HepG2 (cell line): ENCODE results near the gene SH3BP5. TPM values are rescaled to one million over a fixed set of nuclear protein-coding genes. Genes with fewer than 3 reads are reported as not detected.

Experiments
- ASH2L ChIP-seq: fragments of 300-600, 200-600 bp; sonication (generic); IDR thresholded peaks from 2 replicates; pipeline ENCODE4 v1.7.0; 2017; ENCODE audit warnings: low read depth, mild to moderate bottlenecking, moderate library complexity, mixed read lengths, low read length; ENCODE audit not compliant: insufficient read length
- EZH2 ChIP-seq: conservative IDR thresholded peaks from 2 replicates; pipeline ENCODE4 v1.6.1; 2012; ENCODE audit warnings: mild to moderate bottlenecking, low read depth, low read length, moderate library complexity
- HNRNPL ChIP-seq: fragments of 200-400 bp; formaldehyde crosslinking; IDR thresholded peaks from 2 replicates; pipeline ENCODE4 v1.6.1; 2017; ENCODE audit warnings: mild to moderate bottlenecking, low read depth, low read length
- KDM2A ChIP-seq: sonication (generic); formaldehyde crosslinking; IDR thresholded peaks from 2 replicates; pipeline ENCODE4 v1.4.0; 2020; ENCODE audit warnings: low read depth, missing genetic modification reagents, borderline replicate concordance
- NKX3-1 ChIP-seq: sonication (generic); formaldehyde crosslinking; IDR thresholded peaks from 2 replicates; pipeline ENCODE4 v1.5.0; 2020; ENCODE audit warnings: missing genetic modification reagents
- PAX8 ChIP-seq: sonication (generic); formaldehyde crosslinking; IDR thresholded peaks from 2 replicates; pipeline ENCODE4 v1.8.0; 2022; ENCODE audit warnings: mild to moderate bottlenecking, missing genetic modification reagents, borderline replicate concordance
- PHF5A ChIP-seq: IDR thresholded peaks from one replicate; pipeline ENCODE4 v1.6.1; 2018; ENCODE audit warnings: low read depth, missing genetic modification reagents; ENCODE audit not compliant: unreplicated experiment
- RNF2 ChIP-seq: fragments of 450-650 bp; conservative IDR thresholded peaks from 2 replicates; pipeline ENCODE4 v1.6.1; 2016; ENCODE audit warnings: low read depth
- SP140L ChIP-seq: sonication (generic); formaldehyde crosslinking; IDR thresholded peaks from 2 replicates; pipeline ENCODE4 v1.4.0; 2020; ENCODE audit warnings: missing genetic modification reagents, borderline replicate concordance
- ZBTB38 ChIP-seq: sonication (generic); formaldehyde crosslinking; IDR thresholded peaks from 2 replicates; pipeline ENCODE4 v1.5.1; 2020; ENCODE audit warnings: mild to moderate bottlenecking, missing genetic modification reagents
- ZBTB8A ChIP-seq: sonication (generic); formaldehyde crosslinking; IDR thresholded peaks from 2 replicates; pipeline ENCODE4 v1.4.0; 2020; ENCODE audit warnings: mild to moderate bottlenecking, low read depth, missing genetic modification reagents, borderline replicate concordance
- ZNF788 ChIP-seq: sonication (generic); formaldehyde crosslinking; IDR thresholded peaks from 2 replicates; pipeline ENCODE4 v1.5.0; 2020; ENCODE audit warnings: mild to moderate bottlenecking, missing genetic modification reagents, borderline replicate concordance
- ZNF883 ChIP-seq: sonication (generic); formaldehyde crosslinking; IDR thresholded peaks from 2 replicates; pipeline ENCODE4 v1.5.1; 2020; ENCODE audit warnings: mild to moderate bottlenecking, missing genetic modification reagents; ENCODE audit errors: not compliant biosample characterization
- ZSCAN29 ChIP-seq: sonication (generic); formaldehyde crosslinking; conservative IDR thresholded peaks from 2 replicates; pipeline ENCODE4 v1.4.0; 2020; ENCODE audit warnings: mild to moderate bottlenecking, missing genetic modification reagents
- polyA plus RNA-seq, 8 experiments: library from polyadenylated mRNA; depleted of rRNA in 3 of 8; stranded (reverse) in 7 of 8; unstranded in 1 of 8; fragments of >200 nt; fragmentation: Illumina TruSeq in 4 of 8; extraction: Trizol in 4 of 8; gene quantifications; 2 replicates each; pipeline versions ENCODE4 v1.2.1 to v1.2.3, GENCODE V29; 2011 to 2016; ENCODE audit warnings: low read depth in 4 of 8, missing spikeins in 1 of 8, mixed read lengths in 1 of 8; ENCODE audit not compliant: insufficient read depth in 1 of 8
- total RNA-seq, 5 experiments: library from RNA; depleted of rRNA; stranded (reverse); fragments of >200 nt; fragmentation: Illumina TruSeq; extraction: Trizol; gene quantifications; 2 replicates each; pipeline ENCODE4 v1.2.3, GENCODE V29; 2016; ENCODE audit warnings: low read depth in 1 of 5
- TF ChIP-seq, protein P1 (sequence below): sonication (generic); formaldehyde crosslinking; IDR thresholded peaks from 2 replicates; pipeline ENCODE4 v1.4.0; 2020; ENCODE audit warnings: missing genetic modification reagents
- TF ChIP-seq, protein P2 (sequence below): sonication (generic); formaldehyde crosslinking; conservative IDR thresholded peaks from 2 replicates; pipeline ENCODE4 v1.8.0; 2022; ENCODE audit warnings: mild to moderate bottlenecking, moderate library complexity, missing genetic modification reagents
- TF ChIP-seq, protein P3 (sequence below): sonication (generic); formaldehyde crosslinking; IDR thresholded peaks from 2 replicates; pipeline ENCODE4 v1.9.0; 2022; ENCODE audit warnings: low read depth, missing genetic modification reagents
- TF ChIP-seq, protein P4 (sequence below): sonication (generic); formaldehyde crosslinking; IDR thresholded peaks from 2 replicates; pipeline ENCODE4 v1.4.0; 2020; ENCODE audit warnings: low read depth, missing genetic modification reagents

The SH3BP5 gene
- total and polyA plus RNA-seq, 2 of the 13 experiments (the other 11 are each of a cell fraction or from before 2014, with no cell fraction given), result 0.09 to 0.16 TPM

DNA sequence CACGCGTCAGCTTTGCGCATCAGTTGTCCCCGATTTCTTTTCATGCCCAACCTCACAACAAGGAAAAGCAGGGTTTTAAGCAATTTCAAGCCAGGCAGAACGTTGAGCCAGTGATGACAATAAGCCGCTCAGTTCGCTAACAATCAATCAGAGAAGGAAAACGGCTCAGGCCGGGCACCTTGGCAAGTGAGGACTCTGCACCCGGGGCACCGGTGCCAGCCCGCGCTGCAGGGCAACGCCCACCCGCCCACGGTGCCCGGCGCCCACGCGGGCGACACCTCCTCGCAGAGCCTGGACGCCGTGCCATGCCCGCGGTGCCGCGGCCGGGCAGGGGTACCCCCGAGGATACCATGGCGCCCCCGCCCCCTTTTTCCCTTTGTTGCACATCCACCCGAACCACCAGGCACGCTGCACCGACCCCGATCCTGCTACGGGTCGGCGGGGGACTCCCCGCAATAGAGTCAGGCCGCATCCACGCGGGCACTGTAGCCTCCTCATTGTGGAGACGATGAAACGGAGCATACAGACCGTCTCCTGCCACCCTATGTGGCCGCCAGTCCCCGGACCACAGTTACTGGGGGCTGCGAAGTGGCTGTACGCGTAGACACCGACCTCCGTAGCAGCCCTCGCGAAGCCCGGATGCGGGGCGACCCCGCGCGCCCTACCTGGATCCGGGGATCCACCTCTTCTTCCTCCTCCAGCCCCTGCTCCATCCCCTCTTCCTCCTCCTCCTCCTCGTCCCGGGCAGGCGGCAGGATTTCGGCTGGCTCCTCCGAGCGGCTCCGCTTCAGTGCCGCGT lies 581 bp downstream of the SH3BP5 start (continued):
- TF ChIP-seq, protein P1, sequence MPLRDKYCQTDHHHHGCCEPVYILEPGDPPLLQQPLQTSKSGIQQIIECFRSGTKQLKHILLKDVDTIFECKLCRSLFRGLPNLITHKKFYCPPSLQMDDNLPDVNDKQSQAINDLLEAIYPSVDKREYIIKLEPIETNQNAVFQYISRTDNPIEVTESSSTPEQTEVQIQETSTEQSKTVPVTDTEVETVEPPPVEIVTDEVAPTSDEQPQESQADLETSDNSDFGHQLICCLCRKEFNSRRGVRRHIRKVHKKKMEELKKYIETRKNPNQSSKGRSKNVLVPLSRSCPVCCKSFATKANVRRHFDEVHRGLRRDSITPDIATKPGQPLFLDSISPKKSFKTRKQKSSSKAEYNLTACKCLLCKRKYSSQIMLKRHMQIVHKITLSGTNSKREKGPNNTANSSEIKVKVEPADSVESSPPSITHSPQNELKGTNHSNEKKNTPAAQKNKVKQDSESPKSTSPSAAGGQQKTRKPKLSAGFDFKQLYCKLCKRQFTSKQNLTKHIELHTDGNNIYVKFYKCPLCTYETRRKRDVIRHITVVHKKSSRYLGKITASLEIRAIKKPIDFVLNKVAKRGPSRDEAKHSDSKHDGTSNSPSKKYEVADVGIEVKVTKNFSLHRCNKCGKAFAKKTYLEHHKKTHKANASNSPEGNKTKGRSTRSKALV, result peak; percentile 32; the same call in 1 of the 2 replicates
- no peak for TF ChIP-seq RNF2
- TF ChIP-seq, protein P2, sequence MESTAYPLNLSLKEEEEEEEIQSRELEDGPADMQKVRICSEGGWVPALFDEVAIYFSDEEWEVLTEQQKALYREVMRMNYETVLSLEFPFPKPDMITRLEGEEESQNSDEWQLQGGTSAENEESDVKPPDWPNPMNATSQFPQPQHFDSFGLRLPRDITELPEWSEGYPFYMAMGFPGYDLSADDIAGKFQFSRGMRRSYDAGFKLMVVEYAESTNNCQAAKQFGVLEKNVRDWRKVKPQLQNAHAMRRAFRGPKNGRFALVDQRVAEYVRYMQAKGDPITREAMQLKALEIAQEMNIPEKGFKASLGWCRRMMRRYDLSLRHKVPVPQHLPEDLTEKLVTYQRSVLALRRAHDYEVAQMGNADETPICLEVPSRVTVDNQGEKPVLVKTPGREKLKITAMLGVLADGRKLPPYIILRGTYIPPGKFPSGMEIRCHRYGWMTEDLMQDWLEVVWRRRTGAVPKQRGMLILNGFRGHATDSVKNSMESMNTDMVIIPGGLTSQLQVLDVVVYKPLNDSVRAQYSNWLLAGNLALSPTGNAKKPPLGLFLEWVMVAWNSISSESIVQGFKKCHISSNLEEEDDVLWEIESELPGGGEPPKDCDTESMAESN (CRISPR knock-in tag), result 0 out of 2 replicates have a peak, but pooled peaks have one; percentile 17
- TF ChIP-seq SP140L (CRISPR knock-in tag), result no peak
- no peak for TF ChIP-seq NKX3-1 (CRISPR knock-in tag)
- TF ChIP-seq ZSCAN29, result peak; percentile 100; the same call in 1 of the 2 replicates
- TF ChIP-seq ZBTB38 (CRISPR knock-in tag), result no peak
- TF ChIP-seq ZNF883, result no peak
- TF ChIP-seq ZBTB8A (CRISPR knock-in tag), result no peak
- TF ChIP-seq, protein P3, sequence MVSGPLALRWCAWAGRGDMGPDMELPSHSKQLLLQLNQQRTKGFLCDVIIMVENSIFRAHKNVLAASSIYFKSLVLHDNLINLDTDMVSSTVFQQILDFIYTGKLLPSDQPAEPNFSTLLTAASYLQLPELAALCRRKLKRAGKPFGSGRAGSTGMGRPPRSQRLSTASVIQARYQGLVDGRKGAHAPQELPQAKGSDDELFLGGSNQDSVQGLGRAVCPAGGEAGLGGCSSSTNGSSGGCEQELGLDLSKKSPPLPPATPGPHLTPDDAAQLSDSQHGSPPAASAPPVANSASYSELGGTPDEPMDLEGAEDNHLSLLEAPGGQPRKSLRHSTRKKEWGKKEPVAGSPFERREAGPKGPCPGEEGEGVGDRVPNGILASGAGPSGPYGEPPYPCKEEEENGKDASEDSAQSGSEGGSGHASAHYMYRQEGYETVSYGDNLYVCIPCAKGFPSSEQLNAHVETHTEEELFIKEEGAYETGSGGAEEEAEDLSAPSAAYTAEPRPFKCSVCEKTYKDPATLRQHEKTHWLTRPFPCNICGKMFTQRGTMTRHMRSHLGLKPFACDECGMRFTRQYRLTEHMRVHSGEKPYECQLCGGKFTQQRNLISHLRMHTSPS (CRISPR knock-in tag), result 0 out of 2 replicates have a peak, but pooled peaks have one; percentile 23
- TF ChIP-seq ZNF788 (CRISPR knock-in tag), result no peak
- TF ChIP-seq KDM2A (CRISPR knock-in tag), result no peak
- peak; percentile 43; the same call in 1 of the 2 replicates for TF ChIP-seq HNRNPL
- peak; percentile 83; the same call in 1 of the 2 replicates for TF ChIP-seq EZH2
- TF ChIP-seq PHF5A, result no peak
- no peak for TF ChIP-seq PAX8 (CRISPR knock-in tag)
- TF ChIP-seq, protein P4, sequence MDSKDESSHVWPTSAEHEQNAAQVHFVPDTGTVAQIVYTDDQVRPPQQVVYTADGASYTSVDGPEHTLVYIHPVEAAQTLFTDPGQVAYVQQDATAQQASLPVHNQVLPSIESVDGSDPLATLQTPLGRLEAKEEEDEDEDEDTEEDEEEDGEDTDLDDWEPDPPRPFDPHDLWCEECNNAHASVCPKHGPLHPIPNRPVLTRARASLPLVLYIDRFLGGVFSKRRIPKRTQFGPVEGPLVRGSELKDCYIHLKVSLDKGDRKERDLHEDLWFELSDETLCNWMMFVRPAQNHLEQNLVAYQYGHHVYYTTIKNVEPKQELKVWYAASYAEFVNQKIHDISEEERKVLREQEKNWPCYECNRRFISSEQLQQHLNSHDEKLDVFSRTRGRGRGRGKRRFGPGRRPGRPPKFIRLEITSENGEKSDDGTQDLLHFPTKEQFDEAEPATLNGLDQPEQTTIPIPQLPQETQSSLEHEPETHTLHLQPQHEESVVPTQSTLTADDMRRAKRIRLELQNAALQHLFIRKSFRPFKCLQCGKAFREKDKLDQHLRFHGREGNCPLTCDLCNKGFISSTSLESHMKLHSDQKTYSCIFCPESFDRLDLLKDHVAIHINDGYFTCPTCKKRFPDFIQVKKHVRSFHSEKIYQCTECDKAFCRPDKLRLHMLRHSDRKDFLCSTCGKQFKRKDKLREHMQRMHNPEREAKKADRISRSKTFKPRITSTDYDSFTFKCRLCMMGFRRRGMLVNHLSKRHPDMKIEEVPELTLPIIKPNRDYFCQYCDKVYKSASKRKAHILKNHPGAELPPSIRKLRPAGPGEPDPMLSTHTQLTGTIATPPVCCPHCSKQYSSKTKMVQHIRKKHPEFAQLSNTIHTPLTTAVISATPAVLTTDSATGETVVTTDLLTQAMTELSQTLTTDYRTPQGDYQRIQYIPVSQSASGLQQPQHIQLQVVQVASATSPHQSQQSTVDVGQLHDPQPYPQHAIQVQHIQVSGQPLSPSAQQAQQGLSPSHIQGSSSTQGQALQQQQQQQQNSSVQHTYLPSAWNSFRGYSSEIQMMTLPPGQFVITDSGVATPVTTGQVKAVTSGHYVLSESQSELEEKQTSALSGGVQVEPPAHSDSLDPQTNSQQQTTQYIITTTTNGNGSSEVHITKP (CRISPR knock-in tag), result no peak
- no peak for TF ChIP-seq ASH2L
